SK-N-SH treated with all-trans-retinoic acid at 6 μM for 48 hours (cell line): ENCODE results near the gene UBTD1.
"Not testable (repeated sequence)": the region's sequence is repeated elsewhere in the genome, so short reads cannot be mapped to it uniquely, and the experiment has no call there.

Experiments used
- ATAC-seq: fragments of 200-7000 bp; cut with Tn5 transposase; 3 replicates; pipeline ENCODE4 v1.9.1; 2020; ENCODE audit warnings: mild to moderate bottlenecking, moderate library complexity
- BACH2 ChIP-seq: fragments of 250-450 bp; sonication (Bioruptor Pico); IDR thresholded peaks from 2 replicates; pipeline ENCODE4 v1.9.0; 2021; ENCODE audit warnings: mild to moderate bottlenecking, borderline replicate concordance
- CSDC2 ChIP-seq: fragments of 250-450 bp; sonication (Bioruptor Pico); IDR thresholded peaks from 2 replicates; pipeline ENCODE4 v1.5.0; 2020; ENCODE audit warnings: mild to moderate bottlenecking, moderate library complexity
- ESRRG ChIP-seq: fragments of 250-450 bp; sonication (Bioruptor Pico); IDR thresholded peaks from 2 replicates; pipeline ENCODE4 v1.6.1; 2021; ENCODE audit warnings: mild to moderate bottlenecking
- ISL1 ChIP-seq: fragments of 250-450 bp; sonication (Bioruptor Pico); IDR thresholded peaks from 2 replicates; pipeline ENCODE4 v2.1.2; 2022; ENCODE audit warnings: mild to moderate bottlenecking, moderate library complexity
- PPARA ChIP-seq: fragments of 250-450 bp; sonication (Bioruptor Pico); IDR thresholded peaks from 2 replicates; pipeline ENCODE4 v1.5.0; 2020; ENCODE audit warnings: mild to moderate bottlenecking, borderline replicate concordance
- RARB ChIP-seq: fragments of 250-450 bp; sonication (Bioruptor Pico); IDR thresholded peaks from 2 replicates; pipeline ENCODE4 v1.8.0; 2021; ENCODE audit warnings: mild to moderate bottlenecking, moderate library complexity
- SNAI2 ChIP-seq: fragments of 250-450 bp; sonication (Bioruptor Pico); IDR thresholded peaks from 2 replicates; pipeline ENCODE4 v1.5.0; 2020; ENCODE audit warnings: mild to moderate bottlenecking, moderate library complexity
- TCF4 ChIP-seq: fragments of 250-450 bp; sonication (Bioruptor Pico); IDR thresholded peaks from 2 replicates; pipeline ENCODE4 v1.8.0; 2021; ENCODE audit warnings: mild to moderate bottlenecking, moderate library complexity, borderline replicate concordance
- TOX ChIP-seq: fragments of 250-450 bp; sonication (Bioruptor Pico); IDR thresholded peaks from 2 replicates; pipeline ENCODE4 v1.8.0; 2021; ENCODE audit warnings: mild to moderate bottlenecking, moderate library complexity, borderline replicate concordance
- ZFP3 ChIP-seq: fragments of 250-450 bp; sonication (Bioruptor Pico); IDR thresholded peaks from 2 replicates; pipeline ENCODE4 v1.5.0; 2020; ENCODE audit warnings: mild to moderate bottlenecking, moderate library complexity
- ZFP30 ChIP-seq: fragments of 450-650 bp; formaldehyde crosslinking; IDR thresholded peaks from 2 replicates; pipeline ENCODE4 v1.5.0; 2022; ENCODE audit warnings: mild to moderate bottlenecking, moderate library complexity
- ZNF565 ChIP-seq: fragments of 450-650 bp; formaldehyde crosslinking; conservative IDR thresholded peaks from 2 replicates; pipeline ENCODE4 v1.5.0; 2020; ENCODE audit warnings: low read depth, mild to moderate bottlenecking, moderate library complexity
- ZNF70 ChIP-seq: fragments of 450-650 bp; formaldehyde crosslinking; IDR thresholded peaks from 2 replicates; pipeline ENCODE4 v1.5.0; 2020; ENCODE audit warnings: mild to moderate bottlenecking, moderate library complexity
- TF ChIP-seq, protein P1 (sequence below): fragments of 250-450 bp; sonication (Bioruptor Pico); IDR thresholded peaks from 2 replicates; pipeline ENCODE4 v1.5.1; 2021; ENCODE audit warnings: mild to moderate bottlenecking, moderate library complexity
- TF ChIP-seq, protein P2 (sequence below): fragments of 250-450 bp; sonication (Bioruptor Pico); IDR thresholded peaks from 2 replicates; pipeline ENCODE4 v1.8.0; 2020; ENCODE audit warnings: mild to moderate bottlenecking, moderate library complexity, borderline replicate concordance
- TF ChIP-seq, protein P3 (sequence below): fragments of 250-450 bp; sonication (Bioruptor Pico); IDR thresholded peaks from 2 replicates; pipeline ENCODE4 v1.5.1; 2020; ENCODE audit warnings: low read depth, mild to moderate bottlenecking, moderate library complexity

Gene UBTD1

DNA sequence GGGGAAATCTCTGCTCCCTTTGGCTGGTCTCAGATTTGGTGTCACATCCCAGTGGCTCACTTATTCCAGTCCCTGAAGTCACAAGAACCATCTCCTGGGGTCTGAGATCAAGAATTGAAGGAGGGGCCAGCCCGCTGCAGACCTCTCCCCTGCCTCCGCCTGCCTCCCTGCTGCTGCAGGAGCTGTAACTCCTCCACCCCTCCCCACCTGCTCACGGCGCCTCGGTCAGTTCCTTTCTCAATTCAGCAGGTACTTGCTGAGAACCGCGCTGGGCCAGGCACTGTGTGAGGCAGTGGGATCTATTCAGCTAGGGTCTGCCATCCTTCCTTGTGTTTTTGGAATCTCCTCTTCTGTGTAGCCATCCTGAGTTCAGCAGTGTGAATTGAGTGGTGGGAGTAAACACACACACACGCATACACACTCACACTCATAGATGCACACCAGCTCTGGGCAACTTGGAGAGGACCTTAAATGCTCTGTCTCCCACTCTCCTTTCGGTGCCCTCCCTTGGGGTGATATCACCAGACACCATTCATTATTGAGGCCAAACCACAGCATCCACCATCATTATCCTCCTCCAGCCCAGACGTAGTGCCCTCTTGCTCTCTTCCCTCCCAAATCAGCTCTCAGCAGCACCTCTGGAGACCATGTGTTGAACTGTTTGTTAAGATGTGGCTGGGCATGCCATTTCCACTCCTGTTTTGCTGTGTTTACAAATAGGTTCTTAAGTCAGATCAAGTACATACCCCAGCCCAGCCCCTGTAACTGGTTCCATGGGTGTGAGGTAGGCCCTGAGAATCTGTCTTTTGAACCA is 51.8 kb downstream of the UBTD1 start:
- ATAC-seq: no peak
- TF ChIP-seq SNAI2 (CRISPR knock-in tag): no peak
- no peak for TF ChIP-seq ZNF565
- TF ChIP-seq, protein P1, sequence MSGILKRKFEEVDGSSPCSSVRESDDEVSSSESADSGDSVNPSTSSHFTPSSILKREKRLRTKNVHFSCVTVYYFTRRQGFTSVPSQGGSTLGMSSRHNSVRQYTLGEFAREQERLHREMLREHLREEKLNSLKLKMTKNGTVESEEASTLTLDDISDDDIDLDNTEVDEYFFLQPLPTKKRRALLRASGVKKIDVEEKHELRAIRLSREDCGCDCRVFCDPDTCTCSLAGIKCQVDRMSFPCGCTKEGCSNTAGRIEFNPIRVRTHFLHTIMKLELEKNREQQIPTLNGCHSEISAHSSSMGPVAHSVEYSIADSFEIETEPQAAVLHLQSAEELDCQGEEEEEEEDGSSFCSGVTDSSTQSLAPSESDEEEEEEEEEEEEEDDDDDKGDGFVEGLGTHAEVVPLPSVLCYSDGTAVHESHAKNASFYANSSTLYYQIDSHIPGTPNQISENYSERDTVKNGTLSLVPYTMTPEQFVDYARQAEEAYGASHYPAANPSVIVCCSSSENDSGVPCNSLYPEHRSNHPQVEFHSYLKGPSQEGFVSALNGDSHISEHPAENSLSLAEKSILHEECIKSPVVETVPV: no peak
- no peak for TF ChIP-seq ZFP30 (CRISPR knock-in tag)
- TF ChIP-seq ZFP3: no peak
- TF ChIP-seq TCF4 (CRISPR knock-in tag): no peak
- TF ChIP-seq RARB (CRISPR knock-in tag): no peak
- TF ChIP-seq PPARA: no peak
- TF ChIP-seq ISL1 (CRISPR knock-in tag): no peak

DNA sequence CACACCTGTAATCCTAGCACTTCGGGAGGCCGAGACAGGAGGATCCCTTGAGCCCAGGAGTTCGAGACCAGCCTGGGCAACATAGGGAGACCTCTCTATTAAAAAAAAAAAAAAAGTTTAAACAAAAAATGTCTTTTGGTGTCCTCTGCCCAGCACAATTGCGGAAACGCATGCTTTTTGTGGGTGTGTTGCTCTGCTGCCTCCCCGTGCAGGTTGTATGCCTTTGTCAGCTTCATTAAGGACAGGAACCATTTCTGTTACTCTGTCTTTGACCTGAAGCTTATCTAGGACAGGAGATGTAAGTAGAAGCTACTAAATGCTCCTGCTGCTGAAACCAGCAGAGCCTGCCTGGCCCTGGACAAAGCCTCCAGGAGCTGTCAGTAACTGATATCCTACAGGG is 52.5 kb downstream of the UBTD1 start:
- TF ChIP-seq BACH2 (CRISPR knock-in tag): no peak
- TF ChIP-seq ZNF70: no peak
- TF ChIP-seq, protein P2, sequence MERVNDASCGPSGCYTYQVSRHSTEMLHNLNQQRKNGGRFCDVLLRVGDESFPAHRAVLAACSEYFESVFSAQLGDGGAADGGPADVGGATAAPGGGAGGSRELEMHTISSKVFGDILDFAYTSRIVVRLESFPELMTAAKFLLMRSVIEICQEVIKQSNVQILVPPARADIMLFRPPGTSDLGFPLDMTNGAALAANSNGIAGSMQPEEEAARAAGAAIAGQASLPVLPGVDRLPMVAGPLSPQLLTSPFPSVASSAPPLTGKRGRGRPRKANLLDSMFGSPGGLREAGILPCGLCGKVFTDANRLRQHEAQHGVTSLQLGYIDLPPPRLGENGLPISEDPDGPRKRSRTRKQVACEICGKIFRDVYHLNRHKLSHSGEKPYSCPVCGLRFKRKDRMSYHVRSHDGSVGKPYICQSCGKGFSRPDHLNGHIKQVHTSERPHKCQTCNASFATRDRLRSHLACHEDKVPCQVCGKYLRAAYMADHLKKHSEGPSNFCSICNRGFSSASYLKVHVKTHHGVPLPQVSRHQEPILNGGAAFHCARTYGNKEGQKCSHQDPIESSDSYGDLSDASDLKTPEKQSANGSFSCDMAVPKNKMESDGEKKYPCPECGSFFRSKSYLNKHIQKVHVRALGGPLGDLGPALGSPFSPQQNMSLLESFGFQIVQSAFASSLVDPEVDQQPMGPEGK (CRISPR knock-in tag): no peak
- no peak for ATAC-seq

DNA sequence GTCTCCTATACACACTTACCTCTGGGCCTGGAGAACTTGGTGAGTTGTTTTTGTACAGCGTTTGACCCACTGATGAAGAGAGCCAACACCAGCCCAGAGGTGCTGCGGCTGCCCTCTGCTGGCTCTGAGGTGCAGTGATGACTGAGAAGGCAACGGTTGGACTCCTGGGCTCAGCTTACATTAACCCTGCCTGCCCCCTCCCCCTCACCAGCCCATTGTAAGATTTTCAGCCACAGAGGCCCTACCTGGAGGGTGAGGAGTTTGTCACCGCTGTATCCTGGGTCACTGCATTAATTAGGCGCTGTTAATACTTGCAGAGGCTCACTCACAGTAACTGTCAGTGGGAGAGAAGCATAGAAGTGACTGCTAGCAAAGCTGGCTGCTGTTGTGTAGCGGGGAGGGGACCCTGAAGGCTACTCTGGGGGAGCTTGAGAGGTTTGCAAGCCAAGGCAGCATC is 54.9 kb downstream of the UBTD1 start:
- ATAC-seq: peak; percentile 98

DNA sequence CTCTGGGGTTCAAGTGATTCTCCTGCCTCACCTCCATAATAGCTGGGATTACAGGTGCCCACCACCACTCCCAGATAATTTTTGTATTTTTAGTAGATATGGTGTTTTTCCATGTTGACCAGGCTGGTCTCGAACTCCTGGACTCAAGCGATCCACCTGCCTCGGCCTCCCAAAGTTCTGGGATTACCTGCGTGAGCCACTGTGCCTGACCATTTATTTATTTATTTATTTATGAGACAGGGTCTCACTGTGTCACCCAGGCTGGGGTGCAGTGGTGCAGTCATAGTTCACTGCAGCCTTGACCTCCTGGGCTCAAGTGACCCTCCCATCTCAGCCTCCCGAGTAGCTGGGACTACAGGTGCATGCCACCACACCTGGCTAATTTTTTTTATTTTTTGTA is 55.6 kb downstream of the UBTD1 start:
- ATAC-seq: not testable (repeated sequence)

More for the DNA sequence above, 54.9 kb downstream of the UBTD1 start:
- TF ChIP-seq CSDC2 (CRISPR knock-in tag): no peak
- TF ChIP-seq TOX (CRISPR knock-in tag): no peak
- no peak for TF ChIP-seq RARB (CRISPR knock-in tag)
- TF ChIP-seq ESRRG (CRISPR knock-in tag): no peak
- no peak for TF ChIP-seq PPARA

DNA sequence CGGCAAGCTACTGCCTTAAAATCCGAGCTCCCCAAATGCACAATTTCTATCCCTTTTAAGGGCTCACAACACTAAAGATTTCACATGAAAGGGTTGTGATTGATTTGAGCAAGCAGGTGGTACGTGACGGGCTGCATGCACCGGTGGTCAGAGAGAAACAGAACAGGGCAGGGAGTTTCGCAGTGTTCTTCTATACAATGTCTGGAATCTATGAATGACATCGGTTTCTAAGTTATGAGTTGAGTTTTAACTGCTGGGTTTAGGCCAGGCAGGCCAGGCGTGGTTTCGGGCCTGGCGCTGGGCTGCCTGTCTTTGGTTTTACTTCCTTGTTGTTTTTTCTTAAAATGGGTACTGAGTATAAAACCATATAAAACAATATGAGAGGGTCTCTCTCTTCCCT is 56.8 kb downstream of the UBTD1 start:
- ATAC-seq: not testable (repeated sequence)

DNA sequence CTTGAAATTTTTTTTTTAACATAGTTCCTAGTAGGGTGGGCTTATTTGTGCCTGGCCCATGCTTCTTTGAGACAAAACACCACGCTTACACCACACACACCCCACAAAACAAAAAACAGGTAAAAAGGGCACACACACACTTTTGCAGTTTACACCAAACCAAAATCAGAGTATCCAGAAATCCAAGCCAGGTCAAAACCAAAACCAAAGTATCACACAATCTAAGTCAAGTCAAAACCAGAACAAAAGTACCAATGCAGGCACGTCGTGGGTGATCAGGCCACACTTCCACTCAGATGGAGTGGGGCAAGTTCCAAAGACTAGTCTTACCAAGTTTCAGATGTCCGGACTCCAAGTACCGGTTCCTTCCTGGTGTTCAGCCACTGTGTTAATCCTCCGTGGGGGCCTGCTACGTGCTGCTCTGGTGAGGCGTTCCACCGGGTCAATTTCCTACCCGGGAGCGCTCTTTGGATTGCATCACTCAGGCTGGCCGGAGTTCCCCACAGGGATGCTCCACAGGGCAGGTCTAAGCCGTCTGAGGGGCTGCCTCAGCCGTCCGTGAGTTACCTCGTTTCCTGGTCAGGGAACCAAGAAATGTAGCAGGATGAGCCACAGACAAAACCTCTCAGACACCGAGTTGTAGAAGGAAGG is 62.1 kb downstream of the UBTD1 start:
- ATAC-seq: not testable (repeated sequence)

DNA sequence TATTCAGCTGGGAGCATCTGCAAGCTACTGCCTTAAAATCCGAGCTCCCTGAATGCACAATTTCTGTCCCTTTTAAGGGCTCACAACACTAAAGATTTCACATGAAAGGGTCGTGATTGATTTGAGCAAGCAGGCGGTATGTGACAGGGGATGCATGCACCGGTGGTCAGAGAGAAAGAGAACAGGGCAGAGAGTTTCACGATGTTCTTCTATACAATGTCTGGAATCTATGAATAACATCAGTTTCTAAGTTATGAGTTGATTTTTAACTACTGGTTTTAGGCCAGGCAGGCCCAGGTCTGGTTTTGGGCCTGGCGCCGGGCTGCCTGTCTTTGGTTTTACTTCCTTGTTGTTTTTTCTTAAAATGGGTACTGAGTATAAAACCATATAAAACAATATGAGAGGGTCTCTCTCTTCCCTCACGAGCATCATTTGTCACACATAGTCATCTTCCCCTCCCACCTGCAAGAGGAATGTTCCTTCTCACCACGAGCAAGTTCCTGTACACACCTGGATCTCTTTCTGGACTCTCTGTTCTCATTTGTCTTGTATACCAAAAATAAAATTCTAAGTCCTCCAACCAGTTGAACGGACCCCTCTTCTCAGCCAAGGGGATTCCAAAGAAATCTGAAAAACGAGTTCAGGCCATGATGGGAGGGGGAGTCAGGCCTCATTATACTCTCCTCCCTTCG is 62.8 kb downstream of the UBTD1 start:
- not testable (repeated sequence) for ATAC-seq

DNA sequence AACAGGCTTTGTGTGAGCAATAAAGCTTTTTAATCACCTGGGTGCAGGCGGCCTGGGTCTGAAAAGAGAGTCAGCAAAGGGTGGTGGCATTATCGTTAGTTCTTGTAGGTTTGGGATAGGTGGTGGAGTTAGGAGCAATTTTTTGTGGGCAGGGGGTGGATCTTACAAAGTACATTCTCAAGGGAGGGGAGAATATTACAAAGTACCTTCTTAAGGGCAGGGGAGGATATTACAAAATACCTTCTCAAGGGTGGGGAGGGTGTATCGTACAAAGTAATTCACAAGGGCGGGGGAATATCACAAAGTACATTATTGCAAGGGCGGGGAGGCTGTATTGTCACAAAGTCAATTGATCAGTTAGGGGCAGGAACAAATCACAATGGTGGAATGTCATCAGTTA is 63.6 kb downstream of the UBTD1 start:
- ATAC-seq: not testable (repeated sequence)

DNA sequence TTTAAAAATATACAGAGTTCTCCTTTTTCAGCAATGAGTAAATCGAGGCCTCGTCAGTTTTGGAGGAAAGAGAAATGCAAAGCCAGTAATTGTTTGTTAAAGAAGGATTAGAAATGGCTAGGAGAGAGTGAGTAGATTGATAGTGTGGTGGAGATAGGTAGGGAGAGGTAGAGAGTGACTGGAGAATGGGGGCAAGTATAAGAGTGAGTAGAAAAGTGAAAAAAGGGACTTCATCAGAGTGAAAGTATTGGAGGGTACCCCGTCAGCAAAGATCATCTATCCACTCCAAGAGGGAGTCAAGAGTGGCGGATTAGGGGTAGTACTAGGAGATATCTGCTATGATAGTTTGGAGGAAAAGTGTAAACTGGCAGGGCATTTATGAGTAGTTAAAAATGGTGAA is 64.6 kb downstream of the UBTD1 start:
- no peak for ATAC-seq
- TF ChIP-seq, protein P3, sequence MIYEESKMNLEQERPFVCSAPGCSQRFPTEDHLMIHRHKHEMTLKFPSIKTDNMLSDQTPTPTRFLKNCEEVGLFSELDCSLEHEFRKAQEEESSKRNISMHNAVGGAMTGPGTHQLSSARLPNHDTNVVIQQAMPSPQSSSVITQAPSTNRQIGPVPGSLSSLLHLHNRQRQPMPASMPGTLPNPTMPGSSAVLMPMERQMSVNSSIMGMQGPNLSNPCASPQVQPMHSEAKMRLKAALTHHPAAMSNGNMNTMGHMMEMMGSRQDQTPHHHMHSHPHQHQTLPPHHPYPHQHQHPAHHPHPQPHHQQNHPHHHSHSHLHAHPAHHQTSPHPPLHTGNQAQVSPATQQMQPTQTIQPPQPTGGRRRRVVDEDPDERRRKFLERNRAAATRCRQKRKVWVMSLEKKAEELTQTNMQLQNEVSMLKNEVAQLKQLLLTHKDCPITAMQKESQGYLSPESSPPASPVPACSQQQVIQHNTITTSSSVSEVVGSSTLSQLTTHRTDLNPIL (CRISPR knock-in tag): no peak
- TF ChIP-seq ZNF70 (no peak), PPARA (no peak)
